HepG2 (cell line): Measurements from ENCODE around the gene TMEM132D. TPM values are rescaled to one million over a fixed set of nuclear protein-coding genes. Genes with fewer than 3 reads are reported as not detected.

Source experiments
- ATAC-seq: fragments of 200-7000 bp; cut with Tn5 transposase; 3 replicates; pipeline ENCODE4 v1.9.1; 2020; ENCODE audit warnings: mild to moderate bottlenecking, moderate library complexity
- BruUV-seq: library from RNA; stranded (reverse); fragments of 400-500 nt; replicated peaks from 2 replicates; lab custom pipeline; 2021; lab: Mats Ljungman, UMichigan
- CTCF ChIA-PET: fragments of 300-600 bp; formaldehyde crosslinking; extraction: SDS; loops from one replicate; lab custom pipeline; 2021; ENCODE audit warnings: low total read pairs, inconsistent platforms, low intra/inter-chr PET ratio; lab: Yijun Ruan, JAX
- POLR2A ChIA-PET: fragments of 350-600 bp; sonication (Branson Sonifier 250); formaldehyde crosslinking; loops from one replicate; lab custom pipeline; 2020; ENCODE audit warnings: antibody characterized with exemption, inconsistent platforms; lab: Yijun Ruan, JAX
- DNase-seq: peaks from one replicate; pipeline ENCODE4 v3.0.0-alpha.2; 2015; ENCODE audit warnings: low spot score
- FAIRE-seq: peaks from 3 replicates; lab custom pipeline; 2011; peaks lifted over from hg19 to GRCh38; lab: Jason Lieb, UNC
- H2AFZ ChIP-seq: one replicate; pipeline ENCODE4 v1.6.1; 2011; ENCODE audit warnings: low read length, inconsistent platforms
- H3K27ac ChIP-seq: fragments of 300-600 bp; 3 replicates; pipeline ENCODE4 v1.8.0; 2011; ENCODE audit warnings: mixed run types, mild to moderate bottlenecking, mixed read lengths, low read length, inconsistent platforms; ENCODE audit not compliant: insufficient read depth; ENCODE audit errors: extremely low read length
- H3K27me3 ChIP-seq, 2 experiments: fragments of 200-600 bp in 1 of 2; 2 replicates in 1 of 2; 3 replicates in 1 of 2; pipeline versions ENCODE4 v1.6.0 to v1.8.0; 2011; ENCODE audit warnings: low read length in 2 of 2, mild to moderate bottlenecking in 2 of 2, moderate library complexity in 2 of 2, inconsistent platforms in 1 of 2; ENCODE audit not compliant: insufficient read depth in 2 of 2, control insufficient read depth in 1 of 2
- H3K36me3 ChIP-seq, 2 experiments: fragments of 200-600 bp in 1 of 2; replicated peaks in 1 of 2; 2 replicates in 1 of 2; 3 replicates in 1 of 2; pipeline versions ENCODE4 v1.5.1 to v1.8.0; 2011; ENCODE audit warnings: low read length in 2 of 2, inconsistent platforms in 1 of 2; ENCODE audit not compliant: insufficient read depth in 2 of 2, control insufficient read depth in 1 of 2
- H3K4me1 ChIP-seq: 2 replicates; pipeline ENCODE4 v1.5.1; 2012; ENCODE audit warnings: low read length, inconsistent platforms; ENCODE audit not compliant: insufficient read depth
- H3K4me2 ChIP-seq: 2 replicates; pipeline ENCODE4 v1.6.0; 2011; ENCODE audit warnings: low read depth, low read length, inconsistent platforms
- H3K4me3 ChIP-seq, 3 experiments: fragments of 200-600 bp in 1 of 3; sonication (generic), shearing (Covaris generic) in 1 of 3; replicated peaks in 1 of 3; 2 replicates each; pipeline ENCODE4 v1.5.1; 2011 to 2016; ENCODE audit warnings: low read length in 3 of 3, inconsistent platforms in 2 of 3, low read depth in 2 of 3, mild to moderate bottlenecking in 2 of 3, control low read depth in 1 of 3, mixed read lengths in 1 of 3; ENCODE audit not compliant: insufficient read depth in 1 of 3
- H3K79me2 ChIP-seq: one replicate; pipeline ENCODE4 v1.6.1; 2011; ENCODE audit warnings: low read length, inconsistent platforms; ENCODE audit not compliant: insufficient read depth
- H3K9ac ChIP-seq: 2 replicates; pipeline ENCODE4 v1.6.0; 2011; ENCODE audit warnings: mild to moderate bottlenecking, low read depth, low read length, inconsistent platforms; ENCODE audit not compliant: insufficient read depth
- H3K9me3 ChIP-seq: 2 replicates; pipeline ENCODE4 v1.5.1; 2012; ENCODE audit warnings: mild to moderate bottlenecking, low read length
- H4K20me1 ChIP-seq: 2 replicates; pipeline ENCODE4 v1.6.0; 2011; ENCODE audit warnings: inconsistent platforms, mild to moderate bottlenecking, low read length, moderate library complexity; ENCODE audit not compliant: insufficient read depth
- AHR ChIP-seq: IDR thresholded peaks from 2 replicates; pipeline ENCODE4 v1.6.1; 2018; ENCODE audit warnings: missing genetic modification reagents, missing compliant biosample characterization
- ARID4A ChIP-seq: sonication (generic); formaldehyde crosslinking; IDR thresholded peaks from 2 replicates; pipeline ENCODE4 v1.5.0; 2020; ENCODE audit warnings: mild to moderate bottlenecking, missing genetic modification reagents, borderline replicate concordance
- ARNT ChIP-seq: fragments of 450-650 bp; IDR thresholded peaks from 2 replicates; pipeline ENCODE4 v1.6.1; 2017
- BRF2 ChIP-seq: sonication (generic); formaldehyde crosslinking; IDR thresholded peaks from 2 replicates; pipeline ENCODE4 v1.8.1; 2022; ENCODE audit warnings: mild to moderate bottlenecking, missing genetic modification reagents
- CBFB ChIP-seq: sonication (generic); formaldehyde crosslinking; IDR thresholded peaks from 2 replicates; pipeline ENCODE4 v1.4.0; 2020; ENCODE audit warnings: missing genetic modification reagents
- NPAS2 ChIP-seq: sonication (generic); formaldehyde crosslinking; IDR thresholded peaks from 2 replicates; pipeline ENCODE4 v1.8.0; 2022; ENCODE audit warnings: mild to moderate bottlenecking, missing genetic modification reagents, borderline replicate concordance
- SAFB2 ChIP-seq: sonication (generic); formaldehyde crosslinking; IDR thresholded peaks from 2 replicates; pipeline ENCODE4 v1.5.1; 2020; ENCODE audit warnings: missing genetic modification reagents, low read depth, mild to moderate bottlenecking, borderline replicate concordance
- SIX1 ChIP-seq: sonication (generic); formaldehyde crosslinking; IDR thresholded peaks from 2 replicates; pipeline ENCODE4 v1.4.0; 2020; ENCODE audit warnings: missing genetic modification reagents, borderline replicate concordance
- ZNF136 ChIP-seq: sonication (generic); formaldehyde crosslinking; IDR thresholded peaks from 2 replicates; pipeline ENCODE4 v1.8.1; 2022; ENCODE audit warnings: low read depth, mild to moderate bottlenecking, moderate library complexity, missing genetic modification reagents
- ZNF18 ChIP-seq: sonication (generic); formaldehyde crosslinking; IDR thresholded peaks from 2 replicates; pipeline ENCODE4 v1.8.0; 2022; ENCODE audit warnings: mild to moderate bottlenecking, missing genetic modification reagents; ENCODE audit not compliant: insufficient replicate concordance
- ZNF326 ChIP-seq: sonication (generic); formaldehyde crosslinking; IDR thresholded peaks from 2 replicates; pipeline ENCODE4 v1.4.0; 2020; ENCODE audit warnings: missing genetic modification reagents, borderline replicate concordance
- ZNF430 ChIP-seq: sonication (generic); formaldehyde crosslinking; IDR thresholded peaks from 2 replicates; pipeline ENCODE4 v1.9.0; 2021; ENCODE audit warnings: mild to moderate bottlenecking, missing genetic modification reagents
- ZNF547 ChIP-seq: sonication (generic); formaldehyde crosslinking; IDR thresholded peaks from 2 replicates; pipeline ENCODE4 v1.5.1; 2020; ENCODE audit warnings: mild to moderate bottlenecking, missing genetic modification reagents
- WGBS: methylation state at CpG from one replicate; pipeline ENCODE4 v1.1.6; 2017; ENCODE audit warnings: low lambda C conversion rate; 5-methylcytosine and 5-hydroxymethylcytosine counted together
- in situ Hi-C: cut with HindIII; loops from 2 replicates; pipeline ENCODE4 v1.10.0; 2017; ENCODE audit warnings: low pct_unique_long_range_greater_than_20kb; ENCODE audit not compliant: extremely low pct_ligation_motif_present
- intact Hi-C: fragments of 100-400 bp; cut with micrococcal nuclease; formaldehyde crosslinking; loops from one replicate; pipeline ENCODE4 v1.10.0; 2022; ENCODE audit not compliant: unreplicated experiment
- polyA plus RNA-seq, 8 experiments: library from polyadenylated mRNA; depleted of rRNA in 3 of 8; stranded (reverse) in 7 of 8; unstranded in 1 of 8; fragments of >200 nt; fragmentation: Illumina TruSeq in 4 of 8; extraction: Trizol in 4 of 8; gene quantifications; 2 replicates each; pipeline versions ENCODE4 v1.2.1 to v1.2.3, GENCODE V29; 2011 to 2016; ENCODE audit warnings: low read depth in 4 of 8, missing spikeins in 1 of 8, mixed read lengths in 1 of 8; ENCODE audit not compliant: insufficient read depth in 1 of 8
- total RNA-seq, 5 experiments: library from RNA; depleted of rRNA; stranded (reverse); fragments of >200 nt; fragmentation: Illumina TruSeq; extraction: Trizol; gene quantifications; 2 replicates each; pipeline ENCODE4 v1.2.3, GENCODE V29; 2016; ENCODE audit warnings: low read depth in 1 of 5

The TMEM132D gene
- total and polyA plus RNA-seq, 2 of the 13 experiments (the other 11 are each of a cell fraction or from before 2014, with no cell fraction given): not detected

- no TSS peak for BruUV-seq
- Histone ChIP-seq H3K27ac (no peak overlapping the region), H3K4me3 (no peak overlapping the region), H3K4me1 (no peaks in the 10 kb centered on the region), H3K4me2 (no peak overlapping the region), H3K9me3 (peaks cover 6% of the 10 kb centered on the region; the same call in 1 of the 2 replicates), H3K9ac (no peak overlapping the region), H4K20me1 (no peaks in the 10 kb centered on the region), H3K79me2 (no peaks in the 10 kb centered on the region), H3K36me3 (no peaks in the 10 kb centered on the region), H2AFZ (no peak overlapping the region), H3K27me3 (no peaks in the 10 kb centered on the region)
- 3% methylated on average over 5 of the region's 5 CpGs for WGBS
- ChIA-PET CTCF (no interaction called here), POLR2A (no interaction called here)
- DNase-seq: no peak
- no peak for TF ChIP-seq ZNF430 (CRISPR knock-in tag)
- TF ChIP-seq SIX1 (CRISPR knock-in tag): no peak
- TF ChIP-seq SAFB2 (CRISPR knock-in tag): no peak
- TF ChIP-seq ARNT: no peak
- no peak for TF ChIP-seq CBFB (CRISPR knock-in tag)
- in situ Hi-C loops (no loop called here), intact Hi-C loops (no loop called here)
- no peak for FAIRE-seq
- no peak for ATAC-seq
Measured at GRCh38 chr12:129607756-129608155, 296.1 kb downstream of the TMEM132D start.

- no peak overlapping the region for H2AFZ ChIP-seq
- no peak overlapping the region for H3K4me3 ChIP-seq
- WGBS: 13% methylated on average over 6 of the region's 7 CpGs
- FAIRE-seq (no peak), ATAC-seq (no peak), DNase-seq (no peak)
- no peak overlapping the region for H3K9ac ChIP-seq
- H3K36me3 ChIP-seq: no peaks in the 10 kb centered on the region
- ChIA-PET CTCF (no interaction called here), POLR2A (no interaction called here)
- H4K20me1 ChIP-seq: no peaks in the 10 kb centered on the region
- H3K4me2 ChIP-seq: no peak overlapping the region
- no peaks in the 10 kb centered on the region for H3K27me3 ChIP-seq
- in situ Hi-C loops: no loop called here
- H3K27ac ChIP-seq: no peak overlapping the region
- intact Hi-C loops: no loop called here
- H3K9me3 ChIP-seq: peaks cover 11% of the 10 kb centered on the region; the same call in 1 of the 2 replicates
- no TSS peak for BruUV-seq
- no peaks in the 10 kb centered on the region for H3K79me2 ChIP-seq
- no peaks in the 10 kb centered on the region for H3K4me1 ChIP-seq
- TF ChIP-seq BRF2 (CRISPR knock-in tag) (no peak), ARID4A (CRISPR knock-in tag) (no peak), ZNF326 (CRISPR knock-in tag) (no peak), ZNF136 (no peak), ZNF547 (CRISPR knock-in tag) (no peak), NPAS2 (CRISPR knock-in tag) (no peak), ZNF18 (CRISPR knock-in tag) (no peak), AHR (no peak)
Measured at GRCh38 chr12:129607301-129607700, 296.5 kb downstream of the TMEM132D start.
